HG03175 (cell line): ENCODE measurements around the gene PRSS8.

Experiments
- ATAC-seq: cut with Tn5 transposase; IDR thresholded peaks from one replicate; pipeline ENCODE4 v1.9.1; 2021; ENCODE audit warnings: mild to moderate bottlenecking, moderate library complexity; ENCODE audit not compliant: unreplicated experiment

Gene PRSS8

DNA sequence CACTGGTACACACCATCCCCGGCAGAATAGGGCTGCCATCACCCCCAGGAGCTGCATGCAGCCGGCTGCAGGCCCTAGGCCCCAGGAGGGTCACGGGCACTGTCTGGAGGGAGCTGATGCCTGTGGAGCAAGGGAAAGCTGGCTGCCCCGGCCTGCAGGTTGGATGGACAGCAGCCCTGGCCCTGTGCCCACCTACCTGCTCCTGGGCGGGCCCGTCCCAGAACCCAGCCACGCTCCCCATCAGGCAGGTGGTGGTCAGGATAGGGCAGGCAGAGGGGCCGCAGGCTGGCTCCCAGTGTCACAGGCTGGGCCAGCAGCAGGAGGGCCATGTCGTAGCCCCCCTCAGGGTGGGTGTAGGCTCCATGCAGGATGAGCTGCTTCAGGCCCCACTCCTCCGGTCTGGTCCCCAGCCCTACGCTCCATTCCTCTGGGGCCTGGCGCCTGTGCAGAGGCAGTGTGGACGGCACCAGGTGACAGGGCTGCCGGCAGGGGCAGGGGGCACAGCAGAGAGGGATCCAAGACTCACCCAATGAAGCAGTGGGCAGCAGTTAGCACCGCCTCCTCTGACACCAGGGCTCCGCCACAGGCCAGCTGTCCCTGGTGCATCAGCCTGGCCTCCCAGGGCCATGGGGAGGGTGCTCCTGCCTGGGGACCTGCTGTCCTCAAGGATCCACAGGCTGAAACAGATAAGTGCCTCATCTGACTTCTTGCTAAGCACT, 50.8 kb downstream of the PRSS8 start:
- no peak for ATAC-seq

DNA sequence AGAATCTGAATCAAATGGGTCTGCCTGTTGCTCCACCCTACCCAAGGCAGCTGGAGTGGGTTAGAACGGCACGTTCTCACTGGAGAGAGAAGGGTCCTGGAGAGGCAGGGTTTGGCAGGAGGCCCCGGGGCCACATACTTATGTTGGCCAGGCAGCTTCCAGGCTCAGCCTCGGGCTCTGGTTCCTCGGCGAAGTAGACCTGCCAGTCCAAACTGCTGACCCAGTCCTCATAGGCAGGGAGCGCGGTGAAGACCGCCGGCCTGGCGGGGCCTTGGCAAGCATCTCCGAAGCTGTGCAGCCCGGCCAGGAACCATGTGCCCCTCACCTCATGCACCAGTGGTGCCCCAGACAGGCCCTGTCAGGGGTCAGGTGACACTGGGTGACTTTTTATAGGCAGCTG, 51.5 kb downstream of the PRSS8 start:
- ATAC-seq: no peak

GRCh38 chr16:31083556-31083955, 52.0 kb downstream of the PRSS8 start:
- ATAC-seq: no peak

DNA sequence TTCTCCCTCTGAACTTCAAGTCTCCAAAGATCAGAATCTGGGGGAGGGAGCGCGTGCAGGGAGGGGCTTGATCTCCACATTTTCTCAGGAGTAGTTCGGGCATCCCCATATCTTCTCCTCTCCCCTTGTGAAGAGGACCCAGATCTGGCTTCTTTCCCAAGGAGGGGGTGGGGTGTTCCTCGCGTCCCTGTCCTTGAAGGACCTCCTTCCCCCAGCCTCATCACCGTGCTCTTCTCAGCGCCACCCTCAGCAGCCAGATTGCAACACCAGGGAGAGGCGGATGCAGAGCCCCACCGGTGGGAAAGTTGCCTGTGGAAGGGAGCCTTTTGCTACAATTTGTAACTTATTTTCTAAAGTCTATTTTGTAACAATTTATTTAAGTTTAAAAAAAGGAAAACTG, 52.4 kb downstream of the PRSS8 start:
- no peak for ATAC-seq

DNA sequence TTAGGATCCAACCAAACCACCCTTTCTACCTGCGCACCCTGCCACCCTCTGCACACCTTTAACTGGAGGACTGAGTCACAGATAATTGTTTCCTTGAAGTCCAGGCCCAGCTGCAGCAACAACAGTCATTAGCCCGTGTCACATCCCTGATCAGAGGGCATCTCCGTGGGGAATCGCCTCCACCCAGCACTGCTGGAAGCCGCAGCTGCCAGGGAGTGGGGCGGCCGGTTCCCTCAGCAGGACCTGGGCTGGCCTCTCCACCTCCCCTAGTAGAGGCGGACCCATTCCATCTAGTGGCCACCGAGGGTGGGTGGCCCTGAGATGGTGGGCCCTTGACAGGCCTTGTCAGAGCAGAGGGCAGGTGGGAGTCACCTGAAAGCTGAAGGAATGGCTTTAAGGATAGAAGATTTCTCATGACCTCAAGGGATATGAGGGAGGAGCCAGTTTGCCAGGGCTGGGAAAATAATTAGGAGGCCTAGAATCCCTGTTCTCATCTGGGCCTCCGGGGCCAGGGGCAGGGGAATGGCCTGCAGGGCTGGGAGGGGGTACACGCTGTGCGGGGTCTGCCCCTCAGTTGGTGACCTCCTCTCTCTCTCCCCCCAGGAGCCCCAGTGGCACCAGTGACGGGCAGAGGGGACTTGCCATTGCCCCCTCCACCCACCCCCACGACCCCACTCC, 53.0 kb downstream of the PRSS8 start:
- ATAC-seq: no peak
